Activated CD8-positive, alpha-beta T cell treated with anti-CD3 and anti-CD28 coated beads, Interleukin-2, amount 10 ng/mL, durations not matched to agents 7 days and 5 days (primary cell): ENCODE results near the gene MRPS15. TPM values are rescaled to one million over a fixed set of nuclear protein-coding genes. Genes with fewer than 3 reads are reported as not detected.

Experiments used
- ATAC-seq: fragments of 150-1000 bp; cut with Tn5 transposase; one replicate; pipeline ENCODE4 v1.10.0; 2021; ENCODE audit warnings: moderate library complexity
- CTCF ChIA-PET: fragments of 350-600 bp; sonication (Branson Sonifier 250); formaldehyde crosslinking; loops from one replicate; lab custom pipeline; 2021; ENCODE audit warnings: antibody characterized with exemption; lab: Charles Lee
- POLR2A ChIA-PET: fragments of 350-600 bp; sonication (Branson Sonifier 250); formaldehyde crosslinking; loops from one replicate; lab custom pipeline; 2021; ENCODE audit warnings: antibody characterized with exemption; lab: Charles Lee
- DNase-seq: peaks from one replicate; pipeline ENCODE4 v3.0.0-alpha.2; 2020
- H3K27ac Mint-ChIP-seq: one replicate; pipeline ENCODE4 v1.8.0; 2021; ENCODE audit warnings: mild to moderate bottlenecking, mixed read lengths
- H3K27me3 Mint-ChIP-seq: one replicate; pipeline ENCODE4 v1.8.0; 2021; ENCODE audit warnings: low read depth, mixed read lengths
- H3K36me3 Mint-ChIP-seq: one replicate; pipeline ENCODE4 v1.8.0; 2021; ENCODE audit warnings: low read depth, mixed read lengths
- H3K4me1 Mint-ChIP-seq: one replicate; pipeline ENCODE4 v1.8.0; 2021; ENCODE audit warnings: low read depth, mixed read lengths
- H3K4me3 Mint-ChIP-seq: one replicate; pipeline ENCODE4 v1.8.0; 2021; ENCODE audit warnings: mild to moderate bottlenecking, mixed read lengths
- H3K9me3 Mint-ChIP-seq: one replicate; pipeline ENCODE4 v1.8.0; 2022; ENCODE audit warnings: mixed read lengths; ENCODE audit not compliant: insufficient read depth
- total RNA-seq, 2 experiments: library from RNA; stranded (reverse); gene quantifications; one replicate each; pipeline ENCODE4 v1.2.3, GENCODE V29; 2021

MRPS15 gene
- total RNA-seq, 2 experiments from 2014 or later, result 115 TPM

GRCh38 chr1:36415661-36416326 is 48.4 kb downstream of the MRPS15 start:
- DNase-seq (no peak), ATAC-seq (no peak)
- CTCF ChIA-PET, result interaction anchor here (0.8 to 4.2 kb wide), 3 partner anchors 50 to 73 kb away, joined by 3 to 27 read pairs (median 3); no protein-coding TSS in a partner anchor
- Mint-ChIP-seq H3K27me3 (no peaks in the 10 kb centered on the region), H3K4me1 (peaks cover 31% of the 10 kb centered on the region), H3K4me3 (no peak overlapping the region), H3K36me3 (peaks cover 3% of the 10 kb centered on the region), H3K9me3 (no peaks in the 10 kb centered on the region), H3K27ac (no peak overlapping the region)
- POLR2A ChIA-PET, result interaction anchor here (0.6 kb wide), 1 partner anchor 126 kb away, joined by 4 read pairs; no protein-coding TSS in a partner anchor

GRCh38 chr1:36414384-36414783 is 49.8 kb downstream of the MRPS15 start:
- no peak for DNase-seq
- Mint-ChIP-seq H3K4me3 (no peak overlapping the region), H3K27me3 (no peaks in the 10 kb centered on the region), H3K36me3 (peaks cover 3% of the 10 kb centered on the region), H3K4me1 (peaks cover 23% of the 10 kb centered on the region), H3K9me3 (no peaks in the 10 kb centered on the region), H3K27ac (no peak overlapping the region)
- ATAC-seq, result no peak
- CTCF ChIA-PET, result interaction anchor here (0.8 to 4.2 kb wide), 4 partner anchors 28 to 72 kb away, joined by 3 to 27 read pairs (median 4); no protein-coding TSS in a partner anchor
- POLR2A ChIA-PET, result no interaction called here

GRCh38 chr1:36411674-36412648 is 52.2 kb downstream of the MRPS15 start:
- Mint-ChIP-seq H3K27me3 (peaks cover 2% of the 10 kb centered on the region), H3K27ac (peak overlapping the region; percentile 86), H3K4me1 (peaks cover 23% of the 10 kb centered on the region), H3K36me3 (peaks cover 3% of the 10 kb centered on the region), H3K4me3 (peak overlapping the region; percentile 25), H3K9me3 (no peaks in the 10 kb centered on the region)
- CTCF ChIA-PET, result interaction anchor here (0.6 to 4.2 kb wide), 21 partner anchors 8 to 262 kb away, joined by 3 to 27 read pairs (median 4); partner anchors contain the start of genes LSM10, STK40 and TRAPPC3
- ATAC-seq, result peak; percentile 94
- DNase-seq, result peak; percentile 75
- POLR2A ChIA-PET, result interaction anchor here (0.7 to 1.9 kb wide), 6 partner anchors 23 to 252 kb away, joined by 3 to 6 read pairs (median 4); partner anchors contain the start of gene STK40

- no peak overlapping the region for H3K27ac Mint-ChIP-seq
- ChIA-PET CTCF (interaction anchor here (0.9 kb wide), 1 partner anchor 19 kb away, joined by 3 read pairs; no protein-coding TSS in a partner anchor), POLR2A (no interaction called here)
- ATAC-seq (no peak), DNase-seq (no peak)
- peaks cover 3% of the 10 kb centered on the region for H3K36me3 Mint-ChIP-seq
- no peaks in the 10 kb centered on the region for H3K9me3 Mint-ChIP-seq
- H3K27me3 Mint-ChIP-seq, result peaks cover 7% of the 10 kb centered on the region
- peaks cover 25% of the 10 kb centered on the region for H3K4me1 Mint-ChIP-seq
- H3K4me3 Mint-ChIP-seq, result no peak overlapping the region
Observed at GRCh38 chr1:36408479-36408878, 55.7 kb downstream of the MRPS15 start.

- H3K27me3 Mint-ChIP-seq, result peaks cover 7% of the 10 kb centered on the region
- H3K4me3 Mint-ChIP-seq, result no peak overlapping the region
- ChIA-PET CTCF (interaction anchor here (1.2 to 1.4 kb wide), 3 partner anchors 8 to 37 kb away, joined by 3 to 4 read pairs (median 4); partner anchors contain the start of gene LSM10), POLR2A (no interaction called here)
- H3K9me3 Mint-ChIP-seq, result no peaks in the 10 kb centered on the region
- DNase-seq (no peak), ATAC-seq (no peak)
- H3K27ac Mint-ChIP-seq, result peak overlapping the region; percentile 31
- peaks cover 9% of the 10 kb centered on the region for H3K4me1 Mint-ChIP-seq
- H3K36me3 Mint-ChIP-seq, result peaks cover under 1% of the 10 kb centered on the region
Observed at GRCh38 chr1:36406440-36406839, 57.7 kb downstream of the MRPS15 start.

Other genes starting within 250 kb of the MRPS15 start
- gene THRAP3, start 239.9 kb downstream of the MRPS15 start, total RNA-seq, result 100 to 1,000 TPM; 136 to 140 TPM
- gene SH3D21, start 158.0 kb downstream of the MRPS15 start, total RNA-seq, result 10 to 100 TPM; 14.6 to 15.3 TPM
- 10 to 100 TPM; 12.3 to 13.3 TPM for gene EVA1B, start 140.7 kb downstream of the MRPS15 start, total RNA-seq
- 10 to 100 TPM; 69.7 to 72.4 TPM for gene STK40, start 78.5 kb downstream of the MRPS15 start, total RNA-seq
- gene LSM10, start 66.5 kb downstream of the MRPS15 start, total RNA-seq, result 10 to 100 TPM; 44.7 to 47.5 TPM
- 1 to 10 TPM in 1 of 2 experiments, under 1 TPM in 1; 0.66 to 1.9 TPM for gene OSCP1, start 13.9 kb downstream of the MRPS15 start, total RNA-seq
- gene CSF3R, start 18.5 kb upstream of the MRPS15 start, total RNA-seq, result under 1 TPM in 1 of 2 experiments, not detected in 1; 0.05 TPM